GM12801 (cell line): ENCODE measurements around the gene GTF3C1.

Source experiments
- CTCF ChIP-seq: IDR thresholded peaks from one replicate; pipeline ENCODE4 v1.5.1; 2011; ENCODE audit warnings: control low read depth; ENCODE audit not compliant: insufficient read length; ENCODE audit errors: extremely low read depth

Gene GTF3C1

GRCh38 chr16:27485811-27486210, 63.9 kb downstream of the GTF3C1 start:
- TF ChIP-seq CTCF: no peak

- no peak for TF ChIP-seq CTCF
Observed at GRCh38 chr16:27485126-27485525, 64.6 kb downstream of the GTF3C1 start.

DNA sequence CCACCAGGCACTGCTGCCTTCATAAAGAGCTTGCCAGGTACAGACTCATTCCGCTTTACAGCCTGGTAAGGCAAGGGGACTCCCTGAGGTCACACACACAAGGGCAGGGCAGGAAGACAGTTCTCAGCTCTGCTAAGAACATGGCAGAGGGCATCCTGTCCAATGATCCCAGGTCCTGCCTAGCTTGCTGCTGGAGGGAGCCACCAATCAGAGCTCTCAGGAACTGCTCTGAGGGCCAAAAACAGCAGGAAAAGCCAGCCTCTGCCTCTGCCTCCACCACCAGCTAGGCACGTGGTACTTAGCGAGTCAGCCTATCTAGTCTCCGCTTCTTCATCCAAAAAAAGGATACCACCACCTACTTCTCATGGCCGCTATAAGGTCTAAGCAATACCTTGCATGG, 66.1 kb downstream of the GTF3C1 start:
- TF ChIP-seq CTCF: no peak

GRCh38 chr16:27483088-27483437, 66.7 kb downstream of the GTF3C1 start:
- no peak for TF ChIP-seq CTCF

DNA sequence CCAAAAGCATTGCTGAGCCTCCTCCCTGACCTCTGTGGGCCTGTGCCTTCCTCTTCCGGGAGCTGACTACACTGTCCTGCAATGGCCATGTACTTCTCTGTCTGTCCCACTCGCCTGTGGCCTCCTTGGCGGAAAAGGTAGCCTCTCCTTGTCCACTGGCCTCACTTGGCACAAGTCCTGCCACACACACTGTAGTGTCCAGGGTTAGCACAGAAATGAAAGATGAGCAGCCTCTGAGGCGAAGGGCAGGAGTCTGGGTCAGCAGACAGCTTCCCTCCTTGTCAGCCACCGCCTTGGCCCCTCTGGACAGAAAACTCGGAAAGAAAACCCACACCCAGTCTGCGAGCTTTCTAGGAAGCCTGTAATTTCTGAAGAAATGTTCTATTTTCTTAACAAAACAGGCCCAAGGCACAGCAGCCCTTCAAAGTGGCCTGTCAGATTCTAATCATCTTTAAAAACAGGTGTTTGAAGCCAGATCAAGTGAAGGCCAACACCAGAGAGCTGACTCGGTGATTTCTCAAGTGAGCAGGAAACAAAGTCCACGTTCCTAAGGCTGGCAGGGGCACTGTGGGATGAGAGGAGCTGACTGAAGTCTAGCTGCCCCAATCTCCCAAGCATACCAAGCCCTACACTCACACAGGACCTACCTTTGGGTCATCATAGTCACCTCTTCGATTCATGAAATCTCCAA, 67.2 kb downstream of the GTF3C1 start:
- TF ChIP-seq CTCF: no peak

DNA sequence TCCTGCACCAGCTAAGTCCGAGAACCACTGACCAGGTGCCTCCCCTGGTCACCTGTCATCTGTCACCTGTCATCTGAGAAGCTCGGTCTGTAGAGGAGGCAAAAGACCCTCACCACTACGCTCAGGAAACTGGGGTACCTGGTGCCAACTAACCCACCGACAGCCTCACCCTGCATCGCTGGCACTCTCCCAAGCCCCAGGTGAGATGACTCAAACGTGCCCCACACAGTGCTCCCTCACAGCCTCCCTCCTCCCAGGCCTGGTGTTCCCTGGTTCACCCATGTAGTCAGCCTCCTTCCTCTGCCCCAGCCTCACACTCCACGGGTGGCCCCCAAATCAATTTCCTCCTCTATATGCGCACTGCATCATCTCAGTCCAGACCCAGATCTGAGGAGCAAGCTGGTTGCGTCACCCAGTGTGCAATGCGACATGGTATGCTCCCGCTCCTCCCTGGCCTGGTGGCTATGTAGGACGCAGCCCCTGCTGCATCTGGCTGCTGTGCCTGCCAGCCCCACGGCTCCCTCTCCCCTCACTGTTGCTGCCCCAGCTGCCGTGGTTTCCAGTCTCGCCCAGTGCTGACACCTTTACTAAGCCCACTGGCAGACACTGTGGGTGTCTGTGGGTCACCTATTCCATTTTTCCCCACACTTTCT, 68.3 kb downstream of the GTF3C1 start:
- no peak for TF ChIP-seq CTCF

DNA sequence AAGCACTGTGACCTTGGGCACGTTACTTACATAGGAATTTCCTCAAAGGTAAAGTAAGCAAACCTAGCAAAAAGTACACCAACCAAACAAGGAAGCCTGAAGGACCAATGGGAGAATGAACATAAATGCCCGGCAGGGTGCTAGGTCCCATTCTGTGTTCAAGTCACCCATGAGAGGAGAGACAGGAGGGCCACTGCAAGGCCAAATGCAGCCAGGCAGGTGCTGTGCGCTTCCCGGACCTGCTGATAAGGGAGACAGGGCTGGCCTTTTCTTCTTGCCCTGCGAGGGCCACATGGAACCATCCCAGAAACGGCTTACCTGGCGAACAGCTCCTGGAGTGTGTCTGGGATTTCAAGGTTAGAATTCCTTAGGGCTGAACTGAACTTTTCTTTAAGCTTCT, 69.0 kb downstream of the GTF3C1 start:
- no peak for TF ChIP-seq CTCF
